ENCODE measurements around the gene GNPDA1.
"Not testable (repeated sequence)": the region's sequence is repeated elsewhere in the genome, so short reads cannot be mapped to it uniquely, and the experiment has no call there.

Gene GNPDA1

DNA sequence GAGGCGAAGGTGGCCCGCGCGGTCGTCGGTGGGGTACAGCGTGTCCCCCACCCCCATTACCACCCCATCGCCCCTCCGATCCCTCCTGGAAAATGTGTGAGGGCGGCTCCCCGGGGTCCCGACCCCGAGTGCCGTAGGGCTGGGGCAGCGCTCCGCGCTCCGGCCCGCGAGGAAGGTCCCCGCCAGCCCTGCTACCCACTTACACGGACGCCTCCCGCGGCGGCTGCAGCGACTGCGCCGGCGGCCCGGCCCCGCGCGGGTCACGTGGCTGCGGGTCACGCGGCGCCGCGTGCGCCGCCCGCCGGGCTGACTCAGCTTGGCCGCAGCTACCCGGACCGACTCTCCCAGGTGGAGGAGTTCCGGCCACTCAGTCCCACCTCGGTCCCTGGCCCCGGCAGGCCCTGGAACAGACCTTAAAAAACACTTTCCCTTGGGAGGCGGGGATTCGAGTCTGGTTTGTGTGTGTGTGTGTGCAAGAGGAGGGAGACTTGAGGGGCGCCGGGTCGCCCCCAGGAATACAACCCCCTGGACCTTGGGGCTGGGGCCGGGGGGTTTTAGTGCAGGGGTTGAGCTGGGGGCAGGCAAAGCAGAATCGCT is at the start of gene GNPDA1:
TSS of gene GNPDA1 (minus strand) at position 236 of the 597 bp plus-strand sequence. CDS start 992 bp downstream, outside the sequence.
- Mint-ChIP-seq H3K9me3 (no peaks in the 10 kb centered on the region), H3K27ac (peak within 1 kb of the TSS; percentile 91), H3K27me3 (no peaks in the 10 kb centered on the region), H3K4me3 (peak within 1 kb of the TSS; percentile 86), H3K36me3 (peaks cover 19% of the 10 kb centered on the region), H3K4me1 (peaks cover 49% of the 10 kb centered on the region)
- peak; percentile 87 for ATAC-seq

- Mint-ChIP-seq H3K9me3 (no peaks in the 10 kb centered on the region), H3K27me3 (peaks cover 33% of the 10 kb centered on the region), H3K4me3 (no peak overlapping the region), H3K4me1 (peaks cover 11% of the 10 kb centered on the region), H3K36me3 (no peaks in the 10 kb centered on the region), H3K27ac (no peak overlapping the region)
- ATAC-seq, result no peak
Observed at GRCh38 chr5:142059304-142059940, 46.6 kb upstream of the GNPDA1 start.

DNA sequence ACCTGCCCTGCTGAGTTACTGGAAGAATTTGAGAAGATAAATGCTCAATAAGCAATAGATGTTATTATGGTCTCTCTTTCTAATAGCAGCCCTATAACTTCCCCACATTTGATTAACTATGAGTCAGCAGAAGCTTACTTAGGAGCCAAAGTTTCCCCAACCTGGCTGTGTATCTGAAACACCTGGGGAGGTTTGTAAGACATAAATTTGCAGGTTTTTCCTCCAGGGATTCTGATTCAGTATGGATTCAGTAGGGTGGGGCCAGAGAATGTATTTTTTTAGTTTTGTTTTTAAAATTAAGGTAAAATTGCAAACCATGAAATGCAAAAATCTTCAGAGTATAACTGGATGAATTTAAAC is 44.9 kb upstream of the GNPDA1 start:
- peaks cover 20% of the 10 kb centered on the region for H3K4me1 Mint-ChIP-seq
- no peaks in the 10 kb centered on the region for H3K36me3 Mint-ChIP-seq
- peaks cover 22% of the 10 kb centered on the region for H3K27me3 Mint-ChIP-seq
- H3K4me3 Mint-ChIP-seq, result no peak overlapping the region
- H3K27ac Mint-ChIP-seq, result no peak overlapping the region
- no peak for ATAC-seq
- no peaks in the 10 kb centered on the region for H3K9me3 Mint-ChIP-seq

DNA sequence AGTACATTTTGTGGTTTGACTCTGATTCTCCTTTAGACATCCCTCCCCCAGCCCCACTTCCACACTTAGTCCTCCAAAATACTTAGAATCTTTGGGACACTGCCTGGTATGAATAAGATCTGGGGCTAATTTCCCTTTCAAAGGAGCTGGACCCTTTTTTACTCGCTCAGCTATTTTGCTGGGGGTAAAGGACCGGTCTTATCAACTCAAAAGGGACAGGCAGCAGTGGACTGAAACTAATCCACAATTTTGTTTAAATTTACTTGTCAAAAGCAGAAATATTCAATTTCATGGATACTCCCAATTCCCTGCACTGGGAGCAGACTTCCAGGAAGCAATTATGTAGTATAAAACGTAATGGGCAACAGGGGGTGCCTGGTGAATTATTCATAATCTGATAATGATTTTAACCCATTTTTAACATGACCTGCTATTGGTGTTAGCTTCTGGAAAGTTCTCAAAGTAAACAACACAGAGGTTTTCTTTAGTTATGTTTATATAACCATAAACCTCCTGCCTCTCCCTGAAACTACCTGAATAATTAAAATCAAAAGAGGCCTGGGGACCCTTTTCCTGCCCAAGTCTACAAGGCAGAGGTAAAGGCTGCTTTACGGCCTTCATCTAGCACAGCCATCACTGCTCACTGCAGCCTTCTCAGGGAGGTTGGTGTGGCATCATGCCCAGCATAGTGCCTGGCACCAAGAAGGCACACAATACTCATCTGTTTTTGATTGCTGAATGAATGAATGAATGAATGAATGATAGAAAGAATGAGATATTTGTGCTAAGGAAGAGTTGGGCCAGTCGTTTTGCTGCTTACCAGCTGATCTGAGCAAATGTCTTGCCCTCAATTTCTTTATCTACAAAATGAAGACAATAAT is 44.2 kb upstream of the GNPDA1 start:
- Mint-ChIP-seq H3K4me3 (no peak overlapping the region), H3K4me1 (peaks cover 20% of the 10 kb centered on the region), H3K9me3 (no peaks in the 10 kb centered on the region), H3K36me3 (no peaks in the 10 kb centered on the region), H3K27ac (no peak overlapping the region), H3K27me3 (peaks cover 22% of the 10 kb centered on the region)
- ATAC-seq, result no peak

DNA sequence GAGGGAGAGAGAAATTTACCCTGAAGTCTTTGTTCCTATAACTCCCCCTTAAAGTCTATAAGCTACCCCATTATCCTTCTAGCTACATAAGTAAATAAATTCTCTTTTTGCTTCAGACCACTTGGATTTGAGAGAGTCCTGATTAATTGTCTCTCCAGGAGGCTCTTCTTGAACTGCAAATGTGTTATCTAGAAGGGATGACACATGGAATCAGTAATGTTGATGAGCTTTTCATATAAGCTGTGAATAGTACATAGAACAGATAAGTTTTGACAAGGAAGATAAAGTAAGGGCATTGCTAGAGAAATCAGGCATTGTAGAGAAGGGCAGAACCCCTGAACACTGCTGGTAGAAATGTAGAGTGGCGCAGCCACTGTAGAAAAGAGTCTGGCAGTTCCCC is 42.5 kb upstream of the GNPDA1 start:
- Mint-ChIP-seq H3K4me3 (no peak overlapping the region), H3K9me3 (no peaks in the 10 kb centered on the region), H3K27me3 (peaks cover 7% of the 10 kb centered on the region), H3K4me1 (peaks cover 20% of the 10 kb centered on the region), H3K36me3 (no peaks in the 10 kb centered on the region), H3K27ac (no peak overlapping the region)
- ATAC-seq, result no peak

GRCh38 chr5:142053426-142054151 is 40.8 kb upstream of the GNPDA1 start:
- Mint-ChIP-seq H3K36me3 (no peaks in the 10 kb centered on the region), H3K27ac (no peak overlapping the region), H3K27me3 (peaks cover 11% of the 10 kb centered on the region), H3K4me3 (no peak overlapping the region), H3K9me3 (no peaks in the 10 kb centered on the region), H3K4me1 (peaks cover 20% of the 10 kb centered on the region)
- peak; percentile 47 for ATAC-seq

GRCh38 chr5:142052026-142052425 is 39.2 kb upstream of the GNPDA1 start:
- not testable (repeated sequence) for H3K9me3 Mint-ChIP-seq, ATAC-seq, H3K4me3 Mint-ChIP-seq, H3K27ac Mint-ChIP-seq, H3K36me3 Mint-ChIP-seq
- Mint-ChIP-seq H3K27me3 (peaks cover 24% of the 10 kb centered on the region), H3K4me1 (peaks cover 20% of the 10 kb centered on the region)

DNA sequence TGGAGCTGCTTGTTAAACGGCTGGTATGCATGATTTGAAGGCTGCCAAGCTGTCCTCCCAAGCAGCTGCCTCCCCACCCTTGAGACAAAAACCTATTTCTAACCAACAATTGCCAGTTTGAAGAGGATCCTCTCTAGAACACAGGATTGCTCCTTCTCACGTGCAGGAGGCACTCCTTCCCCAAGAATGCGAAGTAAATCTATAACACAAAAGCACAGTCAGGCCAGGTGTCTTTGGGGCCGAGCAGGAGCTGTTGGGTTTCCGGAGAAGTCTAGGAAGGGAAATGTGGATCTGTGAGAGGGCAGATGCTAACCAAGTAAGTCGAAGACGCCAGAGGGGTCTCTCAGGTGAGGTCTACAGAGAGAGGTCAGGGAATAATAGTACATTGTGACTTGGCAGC is 35.4 kb upstream of the GNPDA1 start:
- Mint-ChIP-seq H3K27ac (no peak overlapping the region), H3K36me3 (no peaks in the 10 kb centered on the region), H3K27me3 (peaks cover 17% of the 10 kb centered on the region), H3K4me1 (peaks cover 5% of the 10 kb centered on the region), H3K4me3 (no peak overlapping the region), H3K9me3 (no peaks in the 10 kb centered on the region)
- ATAC-seq, result no peak

GRCh38 chr5:142046191-142046590 is 33.4 kb upstream of the GNPDA1 start:
- H3K27me3 Mint-ChIP-seq, result peaks cover 23% of the 10 kb centered on the region
- no peaks in the 10 kb centered on the region for H3K36me3 Mint-ChIP-seq
- no peak for ATAC-seq
- H3K27ac Mint-ChIP-seq, result no peak overlapping the region
- no peaks in the 10 kb centered on the region for H3K9me3 Mint-ChIP-seq
- H3K4me3 Mint-ChIP-seq, result no peak overlapping the region
- H3K4me1 Mint-ChIP-seq, result no peaks in the 10 kb centered on the region

- H3K36me3 Mint-ChIP-seq, H3K9me3 Mint-ChIP-seq, H3K4me1 Mint-ChIP-seq, H3K27ac Mint-ChIP-seq, H3K27me3 Mint-ChIP-seq, H3K4me3 Mint-ChIP-seq, ATAC-seq: not testable (repeated sequence)
Observed at GRCh38 chr5:142040881-142041280, 28.1 kb upstream of the GNPDA1 start.

DNA sequence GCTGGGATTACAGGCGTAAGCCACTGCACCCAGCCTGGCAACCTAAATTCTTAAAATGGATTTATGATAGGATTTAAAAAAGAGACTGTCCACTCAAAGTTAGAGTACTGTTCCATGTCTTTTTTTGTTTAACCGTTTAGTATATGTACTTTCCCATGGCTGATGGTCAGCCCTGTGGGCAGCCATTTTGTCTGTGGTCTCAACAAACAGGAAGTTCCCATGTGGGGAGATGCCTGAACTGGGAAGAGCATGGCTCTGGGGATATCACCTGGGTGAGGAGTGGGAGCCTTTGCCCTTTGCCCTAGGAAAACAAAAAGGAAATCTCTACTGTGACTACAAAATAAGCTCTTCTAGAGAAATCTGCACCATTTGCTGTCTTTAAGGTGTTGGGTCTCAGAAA is 27.5 kb upstream of the GNPDA1 start:
- H3K4me3 Mint-ChIP-seq, result no peak overlapping the region
- H3K4me1 Mint-ChIP-seq, result no peaks in the 10 kb centered on the region
- no peak for ATAC-seq
- H3K27me3 Mint-ChIP-seq, result peaks cover 6% of the 10 kb centered on the region
- no peaks in the 10 kb centered on the region for H3K36me3 Mint-ChIP-seq
- H3K27ac Mint-ChIP-seq, result no peak overlapping the region
- H3K9me3 Mint-ChIP-seq, result no peaks in the 10 kb centered on the region

GRCh38 chr5:142038735-142039134 is 25.9 kb upstream of the GNPDA1 start:
- H3K4me3 Mint-ChIP-seq, result no peak overlapping the region
- H3K27ac Mint-ChIP-seq, result no peak overlapping the region
- no peak for ATAC-seq
- no peaks in the 10 kb centered on the region for H3K4me1 Mint-ChIP-seq
- no peaks in the 10 kb centered on the region for H3K36me3 Mint-ChIP-seq
- H3K27me3 Mint-ChIP-seq, result peaks cover 9% of the 10 kb centered on the region
- no peaks in the 10 kb centered on the region for H3K9me3 Mint-ChIP-seq

DNA sequence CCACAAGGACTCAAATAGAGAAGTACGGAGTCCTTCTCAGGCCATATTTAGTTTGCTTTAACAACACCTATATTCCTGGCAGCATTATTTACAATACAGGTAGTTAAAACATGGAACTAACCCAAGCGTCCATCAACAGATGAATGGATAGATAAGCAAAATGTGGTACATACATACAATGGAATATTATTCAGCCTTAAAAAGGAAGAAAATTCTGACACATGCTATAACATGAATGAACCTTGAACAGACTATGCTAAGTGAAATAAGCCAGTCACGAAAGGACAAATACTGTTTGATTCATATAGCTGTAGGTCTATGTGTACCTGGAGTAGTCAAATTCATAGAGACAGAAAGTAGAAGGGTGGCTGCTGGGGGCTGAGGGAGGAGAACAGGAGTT is 24.8 kb upstream of the GNPDA1 start:
- not testable (repeated sequence) for H3K36me3 Mint-ChIP-seq, H3K9me3 Mint-ChIP-seq, H3K27ac Mint-ChIP-seq, ATAC-seq, H3K4me3 Mint-ChIP-seq, H3K4me1 Mint-ChIP-seq
- peaks cover 16% of the 10 kb centered on the region for H3K27me3 Mint-ChIP-seq

DNA sequence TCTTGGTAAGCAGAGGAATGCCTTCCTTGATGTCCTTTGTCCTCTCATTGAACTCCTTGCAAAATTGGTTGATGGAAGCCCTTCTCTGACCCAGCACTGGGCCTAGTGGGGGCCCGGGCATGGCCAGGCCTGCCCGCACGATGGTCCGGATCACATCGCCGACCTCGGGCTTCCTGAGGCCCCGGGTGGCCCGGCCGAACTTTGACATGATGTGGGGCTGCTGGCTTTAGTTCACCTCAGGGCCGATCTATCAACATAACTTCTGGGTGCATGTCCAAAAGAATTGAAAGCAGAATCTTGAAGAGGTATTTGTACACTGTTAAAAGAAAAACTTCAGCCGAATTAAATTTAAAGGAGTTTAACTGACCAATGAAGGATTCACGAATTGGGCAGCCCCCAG is 24.1 kb upstream of the GNPDA1 start:
- ATAC-seq, result no peak
- Mint-ChIP-seq H3K27ac (no peak overlapping the region), H3K4me3 (no peak overlapping the region)

GRCh38 chr5:142034994-142035393 is 22.2 kb upstream of the GNPDA1 start:
- no peak overlapping the region for H3K27ac Mint-ChIP-seq

More for the DNA sequence above, 24.1 kb upstream of the GNPDA1 start:
- Mint-ChIP-seq H3K36me3 (no peaks in the 10 kb centered on the region), H3K9me3 (no peaks in the 10 kb centered on the region), H3K4me1 (no peaks in the 10 kb centered on the region), H3K27me3 (peaks cover 14% of the 10 kb centered on the region)

More at GRCh38 chr5:142034994-142035393, 22.2 kb upstream of the GNPDA1 start:
- no peaks in the 10 kb centered on the region for H3K36me3 Mint-ChIP-seq
- no peaks in the 10 kb centered on the region for H3K4me1 Mint-ChIP-seq
- no peak for ATAC-seq
- H3K4me3 Mint-ChIP-seq, result no peak overlapping the region
- H3K27me3 Mint-ChIP-seq, result peaks cover 29% of the 10 kb centered on the region
- no peaks in the 10 kb centered on the region for H3K9me3 Mint-ChIP-seq
